Neural cell (in vitro differentiated cells): ENCODE measurements around the gene TFCP2L1.

Experiments used
- CTCF ChIP-seq: fragments of 450-650 bp; IDR thresholded peaks from 2 replicates; pipeline ENCODE4 v1.5.1; 2014; ENCODE audit warnings: antibody characterized with exemption, mild to moderate bottlenecking, moderate library complexity; ENCODE audit not compliant: poor library complexity, severe bottlenecking
- POLR2AphosphoS5 ChIP-seq: IDR thresholded peaks from 2 replicates; pipeline ENCODE4 v1.6.1; 2012
- REST ChIP-seq: IDR thresholded peaks from 2 replicates; pipeline ENCODE4 v1.6.1; 2012; ENCODE audit warnings: borderline replicate concordance

GRCh38 chr2:121170577-121170976 lies 114.4 kb downstream of the TFCP2L1 start:
- no peak for TF ChIP-seq POLR2AphosphoS5
- no peak for TF ChIP-seq CTCF
- no peak for TF ChIP-seq REST
